DMS 273 (cell line): ENCODE data around the gene DCUN1D3.
A peak's percentile ranks its signal among the peaks of the same experiment; 100 is the strongest.
"Not testable (repeated sequence)": the region's sequence is repeated elsewhere in the genome, so short reads cannot be mapped to it uniquely, and the experiment has no call there.

ENCODE experiments used
- DNase-seq: peaks from one replicate; lab custom pipeline; 2025; ENCODE audit not compliant: unreplicated experiment; lab: John Stamatoyannopoulos, UW

DCUN1D3 gene

DNA sequence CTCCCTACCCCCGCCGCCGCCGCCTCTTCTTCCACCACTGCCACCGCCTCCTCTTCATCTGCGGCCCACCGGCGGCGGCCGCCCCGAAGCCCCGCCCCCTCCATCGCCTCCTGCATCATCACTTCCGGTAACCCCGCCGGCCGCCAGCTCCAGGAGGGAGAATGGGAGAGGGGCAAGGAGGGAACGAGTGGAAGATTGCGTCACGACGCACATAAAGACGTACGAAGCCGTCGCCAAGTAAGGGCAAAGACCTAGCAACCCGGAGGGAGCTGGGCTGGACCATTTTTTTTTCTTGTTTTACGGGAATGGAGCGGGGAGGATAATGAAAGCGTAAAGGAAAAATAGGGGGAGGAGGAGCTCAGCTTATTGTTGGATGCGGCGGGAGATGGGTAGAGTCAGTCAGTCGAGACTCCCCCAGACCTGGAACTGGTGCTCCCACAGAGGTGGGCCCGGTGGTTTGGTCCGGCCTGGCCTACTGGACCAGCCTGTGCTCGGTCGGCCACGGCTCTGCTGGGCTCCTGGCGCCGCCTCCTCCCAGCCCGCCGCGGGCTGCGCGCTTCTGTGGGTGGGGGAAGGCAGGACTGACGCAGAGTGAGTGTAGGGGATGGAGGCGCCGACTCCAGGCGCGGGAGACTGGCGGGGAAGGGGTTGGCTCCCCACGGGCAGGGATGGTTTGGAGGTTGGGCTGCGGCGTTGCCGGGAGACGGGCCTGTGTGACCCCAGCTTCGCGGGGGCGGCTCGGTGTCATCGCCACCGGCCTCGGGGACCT lies at the start of gene DCUN1D3, which contains the start of gene LYRM1:
Gene DCUN1D3, minus strand, starts transcription at position 60 of the 769 bp plus-strand sequence. CDS start 37,820 bp downstream, outside the sequence.
Gene LYRM1, plus strand, starts transcription at position 473 of the 769 bp plus-strand sequence. CDS start 14,785 bp downstream, outside the sequence.
- DNase-seq = peak; percentile 98

DNA sequence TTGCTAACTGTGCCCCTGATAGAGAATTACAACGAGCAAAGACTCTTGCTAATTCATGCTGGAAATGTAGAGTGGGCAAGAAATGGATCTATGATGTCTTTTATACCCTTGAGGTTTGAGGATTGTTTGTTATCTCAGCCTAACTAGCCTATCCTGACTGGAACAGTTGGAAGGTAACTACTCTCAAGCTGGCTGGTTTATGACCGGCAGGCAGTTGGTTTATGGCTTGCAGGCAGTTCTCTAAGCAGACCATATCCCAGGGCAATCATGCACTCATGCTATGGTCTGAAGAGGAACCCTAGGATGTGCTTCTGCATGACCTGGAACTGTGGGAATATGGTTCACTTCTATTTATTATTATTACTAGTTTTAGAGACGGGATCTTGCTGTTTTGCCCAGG lies 49.5 kb upstream of the DCUN1D3 start:
- no peak for DNase-seq

DNA sequence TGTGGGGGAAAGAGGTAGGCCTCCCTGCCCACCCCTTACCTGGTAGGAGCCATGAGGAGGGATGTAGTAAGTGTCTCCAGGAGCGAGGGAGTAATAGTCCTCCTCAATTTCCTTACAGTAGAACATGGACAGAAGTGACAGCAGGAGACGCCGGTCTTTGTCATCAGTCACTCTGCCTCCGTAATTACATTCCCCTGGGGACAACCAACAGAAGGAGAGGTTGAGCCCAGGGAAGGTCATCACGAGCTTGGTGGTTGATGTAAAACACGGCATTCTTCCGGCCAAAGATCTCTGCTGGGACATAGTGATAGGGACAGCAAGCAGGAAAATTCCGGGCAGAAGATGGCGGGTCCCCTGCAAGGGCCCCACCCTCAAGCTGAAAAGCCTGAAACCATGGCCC lies 48.3 kb upstream of the DCUN1D3 start:
- DNase-seq = no peak

- no peak for DNase-seq
Measured at GRCh38 chr16:20946015-20946629, 46.0 kb upstream of the DCUN1D3 start.

GRCh38 chr16:20945575-20945875 lies 45.4 kb upstream of the DCUN1D3 start:
- DNase-seq = not testable (repeated sequence)

DNA sequence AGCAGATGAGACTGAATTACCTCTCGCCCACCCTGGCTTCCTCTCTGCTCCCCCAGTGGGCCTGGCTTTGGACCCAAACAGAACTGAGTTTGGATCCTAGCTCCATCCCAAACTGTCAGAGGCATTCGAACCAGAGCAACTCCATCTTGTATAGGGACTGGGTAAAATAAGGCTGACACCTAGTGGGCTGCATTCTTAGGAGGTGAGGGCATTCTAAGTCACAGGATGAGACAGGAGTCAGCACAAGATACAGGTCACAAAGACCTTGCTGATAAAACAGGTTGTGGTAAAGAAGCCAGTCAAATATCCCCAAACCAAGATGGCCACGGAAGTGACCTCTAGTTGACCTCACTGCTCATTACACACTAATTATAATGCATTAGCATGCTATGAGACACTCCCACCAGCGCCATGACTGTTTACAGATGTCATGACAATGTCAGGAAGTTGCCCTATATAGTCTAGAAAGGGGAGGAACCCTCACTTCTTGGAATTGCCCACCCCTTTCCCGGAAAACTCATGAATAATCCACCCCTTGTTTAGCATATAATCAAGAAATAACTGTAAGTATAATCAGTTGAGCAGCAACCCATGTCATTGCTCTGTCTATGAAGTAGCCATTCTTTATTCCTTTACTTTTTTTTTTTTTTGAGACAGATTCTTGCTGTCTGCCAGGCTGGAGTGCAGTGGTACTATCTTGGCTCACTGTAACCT lies 44.9 kb upstream of the DCUN1D3 start:
- DNase-seq = peak; percentile 11

DNA sequence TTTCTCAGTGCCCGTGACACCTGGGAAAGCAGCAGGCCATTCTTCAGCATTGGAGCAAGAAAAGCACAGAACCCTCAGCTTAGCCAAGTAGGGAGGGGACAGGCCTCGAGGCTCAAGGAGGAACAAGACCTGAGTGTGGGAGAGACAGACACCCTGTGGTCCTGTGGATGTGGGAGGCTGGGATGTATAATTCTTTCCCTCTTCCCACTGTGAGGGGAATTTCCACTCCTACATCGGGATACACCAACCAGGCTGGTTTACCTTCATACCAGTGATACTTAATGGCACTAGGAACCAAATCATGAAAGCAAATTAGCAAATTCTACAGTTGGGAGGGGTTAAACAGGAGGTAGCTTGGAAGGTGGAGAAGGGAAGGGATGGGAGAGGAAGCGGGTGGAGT lies 42.1 kb upstream of the DCUN1D3 start:
- DNase-seq = no peak

DNA sequence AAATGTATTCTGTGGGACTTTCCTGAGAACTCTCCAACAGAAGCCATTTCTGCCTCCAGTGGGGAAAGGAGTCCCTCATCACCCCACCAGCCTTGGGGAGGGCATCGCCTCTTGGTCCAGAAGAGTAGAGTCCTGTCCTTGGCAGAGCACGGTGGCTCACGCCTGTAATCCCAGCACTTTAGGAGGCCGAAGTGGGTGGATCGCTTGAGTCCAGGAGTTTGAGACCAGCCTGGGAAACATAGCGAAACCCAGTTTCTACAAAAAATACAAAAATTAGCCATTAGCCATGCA lies 41.4 kb upstream of the DCUN1D3 start:
- DNase-seq = no peak

GRCh38 chr16:20940871-20941635 lies 40.9 kb upstream of the DCUN1D3 start:
- no peak for DNase-seq

DNA sequence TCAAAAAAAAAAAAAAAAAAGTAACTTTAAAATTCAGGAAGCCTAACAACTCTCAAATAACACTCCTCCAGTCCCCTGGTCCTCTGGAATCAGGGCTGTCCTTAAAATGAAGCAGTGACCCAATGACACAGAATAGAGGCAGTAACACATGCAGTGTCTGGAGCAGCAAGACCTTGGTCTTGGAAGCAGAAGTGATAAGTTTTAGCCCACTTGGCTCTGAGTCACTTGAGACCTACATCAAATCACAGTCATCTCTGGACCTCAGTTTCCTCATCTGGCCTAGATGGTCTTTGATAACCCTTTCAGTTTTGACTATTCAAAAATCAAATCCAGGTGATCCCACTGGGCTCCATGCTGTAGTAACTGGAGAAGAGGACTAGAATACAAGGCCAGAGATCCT lies 39.5 kb upstream of the DCUN1D3 start:
- no peak for DNase-seq

DNA sequence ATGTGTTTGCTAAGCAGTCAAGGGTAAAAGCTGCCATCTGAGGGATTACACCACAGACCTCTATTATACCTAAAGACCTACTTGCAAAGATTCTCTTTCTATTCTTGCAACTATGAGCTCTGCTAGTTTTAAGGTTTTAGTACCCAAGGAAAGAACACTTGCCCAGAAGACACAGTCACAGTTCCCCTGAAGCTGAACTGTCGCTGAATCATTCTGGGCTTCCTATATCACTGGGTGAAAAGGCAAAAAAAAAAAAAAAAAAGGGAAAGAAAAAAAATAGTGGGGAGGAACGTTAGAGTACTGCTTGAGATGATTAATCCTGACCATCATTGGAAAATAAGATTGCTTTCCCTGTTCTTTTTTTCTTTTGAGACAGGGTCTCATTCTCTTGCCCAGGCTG lies 38.3 kb upstream of the DCUN1D3 start:
- no peak for DNase-seq

GRCh38 chr16:20937736-20938135 lies 37.6 kb upstream of the DCUN1D3 start:
- DNase-seq = no peak

DNA sequence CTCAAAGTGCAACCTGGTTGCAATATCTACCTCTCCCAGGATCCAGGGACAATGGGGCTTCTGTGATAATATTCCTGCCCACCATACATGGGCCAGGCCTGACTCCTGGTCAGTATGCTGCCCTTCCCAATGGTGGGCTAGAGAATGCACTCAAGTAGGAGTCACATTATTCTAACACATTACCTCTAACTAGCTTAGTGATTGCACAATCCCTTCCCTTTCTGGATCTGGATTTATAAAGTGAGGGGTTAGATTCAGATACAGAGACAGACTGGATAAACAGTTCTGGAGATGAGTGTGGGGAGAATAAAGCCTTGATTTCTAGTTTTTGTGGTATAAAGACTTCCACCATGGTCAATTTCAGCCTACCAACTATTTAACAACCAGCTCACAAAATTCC lies 33.4 kb upstream of the DCUN1D3 start:
- DNase-seq = no peak

- DNase-seq = no peak
Measured at GRCh38 chr16:20931066-20931600, 31.0 kb upstream of the DCUN1D3 start.

DNA sequence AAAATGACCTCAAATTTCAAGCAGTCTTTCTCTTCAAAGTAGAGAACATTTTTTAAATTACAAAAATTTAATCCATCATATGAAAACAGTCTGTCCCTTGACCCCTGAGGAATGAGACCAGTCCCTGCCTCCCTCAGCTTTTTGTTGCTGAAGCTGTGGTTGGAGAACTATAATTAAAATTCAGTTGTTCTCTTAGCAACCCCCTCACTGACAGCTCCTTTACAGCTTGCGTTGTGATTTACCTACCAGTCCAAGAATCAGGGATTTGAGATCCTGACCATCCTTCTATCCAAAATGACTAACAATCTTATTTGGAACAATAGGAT lies 30.2 kb upstream of the DCUN1D3 start:
- DNase-seq = no peak

- DNase-seq = not testable (repeated sequence)
Measured at GRCh38 chr16:20929676-20930364, 29.7 kb upstream of the DCUN1D3 start.

GRCh38 chr16:20928774-20929411 lies 28.7 kb upstream of the DCUN1D3 start:
- no peak for DNase-seq

DNA sequence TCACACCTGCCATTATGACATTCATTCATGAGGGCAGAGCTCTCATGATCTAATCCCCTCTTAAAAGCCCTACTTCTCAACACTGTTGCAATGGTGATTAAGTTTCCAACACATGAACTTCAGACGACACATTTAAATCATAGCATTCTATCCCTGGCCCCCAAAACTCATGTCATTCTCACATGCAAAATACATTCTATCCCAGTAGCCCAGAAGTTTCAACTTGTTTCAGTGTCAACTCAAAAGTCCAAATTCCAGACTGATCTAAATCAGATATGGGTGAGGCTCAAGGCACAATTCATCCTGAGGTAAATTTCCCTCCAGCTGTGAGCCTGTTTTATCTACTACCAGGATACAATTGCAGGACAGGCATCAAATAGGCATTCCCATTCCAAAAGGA lies 25.6 kb upstream of the DCUN1D3 start:
- no peak for DNase-seq

DNA sequence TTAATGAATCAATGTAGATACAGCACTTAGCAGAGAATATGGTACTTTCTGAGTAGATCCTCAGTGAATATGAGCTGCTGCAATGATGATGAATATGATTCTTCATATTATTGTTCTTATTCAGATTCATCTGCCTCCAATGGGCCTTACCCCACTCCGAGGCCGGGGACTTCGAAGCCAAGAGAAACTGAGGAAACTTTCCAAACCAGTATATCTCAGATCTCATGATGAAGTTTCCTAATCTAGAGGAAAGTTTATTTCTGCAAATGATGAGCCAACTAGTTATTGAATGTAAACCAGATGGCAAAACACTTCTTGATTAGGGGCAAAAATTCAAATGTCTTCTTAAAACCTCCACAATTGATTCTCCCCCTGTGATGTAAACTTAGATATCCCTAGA lies 23.7 kb upstream of the DCUN1D3 start:
- no peak for DNase-seq

GRCh38 chr16:20920799-20921198 lies 20.6 kb upstream of the DCUN1D3 start:
- DNase-seq = no peak
